Measurements from ENCODE around the gene WFDC8. TPM values are rescaled to one million over a fixed set of nuclear protein-coding genes. Genes with fewer than 3 reads are reported as not detected.

WFDC8 gene
- total RNA-seq, 4 donors from 2014 or later: not detected

GRCh38 chr20:45564760-45565276 is 14.3 kb downstream of the WFDC8 start:
- DNase-seq: no peak
- no peak overlapping the region for H3K27ac ChIP-seq

GRCh38 chr20:45555198-45555597 is 23.9 kb downstream of the WFDC8 start:
- H3K9me3 ChIP-seq: no peaks in the 10 kb centered on the region
- no peak overlapping the region for H3K27ac ChIP-seq
- no peak overlapping the region for H3K4me3 ChIP-seq
- no peak for DNase-seq
- no peak for TF ChIP-seq POLR2A (IDR thresholded peaks at IDR 0.05)
- H3K36me3 ChIP-seq: no peaks in the 10 kb centered on the region
- no peaks in the 10 kb centered on the region for H3K27me3 ChIP-seq
- H3K4me1 ChIP-seq: no peaks in the 10 kb centered on the region

More at GRCh38 chr20:45564760-45565276, 14.3 kb downstream of the WFDC8 start:
- no peaks in the 10 kb centered on the region for H3K27me3 ChIP-seq
- H3K9me3 ChIP-seq: no peaks in the 10 kb centered on the region
- TF ChIP-seq POLR2A (IDR thresholded peaks at IDR 0.05) (no peak), CTCF (IDR thresholded peaks at IDR 0.05) (no peak)
- no peaks in the 10 kb centered on the region for H3K36me3 ChIP-seq
- H3K4me3 ChIP-seq: no peak overlapping the region
- no peaks in the 10 kb centered on the region for H3K4me1 ChIP-seq

- H3K27ac ChIP-seq: no peak overlapping the region
- no peak for TF ChIP-seq POLR2A (IDR thresholded peaks at IDR 0.05)
- TF ChIP-seq CTCF (IDR thresholded peaks at IDR 0.05): no peak
- H3K4me1 ChIP-seq: no peaks in the 10 kb centered on the region
- no peak overlapping the region for H3K4me3 ChIP-seq
- H3K27me3 ChIP-seq: no peaks in the 10 kb centered on the region
- no peaks in the 10 kb centered on the region for H3K9me3 ChIP-seq
- DNase-seq: no peak
- H3K36me3 ChIP-seq: no peaks in the 10 kb centered on the region
Measured at GRCh38 chr20:45552456-45552855, 26.6 kb downstream of the WFDC8 start.

GRCh38 chr20:45550765-45551164 is 28.3 kb downstream of the WFDC8 start:
- Histone ChIP-seq H3K36me3 (no peaks in the 10 kb centered on the region), H3K27ac (no peak overlapping the region), H3K27me3 (no peaks in the 10 kb centered on the region), H3K4me3 (no peak overlapping the region), H3K4me1 (no peaks in the 10 kb centered on the region), H3K9me3 (no peaks in the 10 kb centered on the region)
- DNase-seq: no peak
- no peak for TF ChIP-seq CTCF (IDR thresholded peaks at IDR 0.05)
- TF ChIP-seq POLR2A (IDR thresholded peaks at IDR 0.05): no peak

GRCh38 chr20:45548410-45548809 is 30.7 kb downstream of the WFDC8 start:
- H3K4me1 ChIP-seq: no peaks in the 10 kb centered on the region
- no peak overlapping the region for H3K4me3 ChIP-seq
- no peaks in the 10 kb centered on the region for H3K36me3 ChIP-seq
- no peaks in the 10 kb centered on the region for H3K27me3 ChIP-seq
- TF ChIP-seq CTCF (IDR thresholded peaks at IDR 0.05): no peak
- TF ChIP-seq POLR2A (IDR thresholded peaks at IDR 0.05): no peak
- H3K9me3 ChIP-seq: no peaks in the 10 kb centered on the region
- no peak overlapping the region for H3K27ac ChIP-seq
- DNase-seq: no peak

GRCh38 chr20:45547206-45547770 is 31.8 kb downstream of the WFDC8 start, which contains the start of gene EPPIN:
EPPIN (minus strand) TSS chr20:45547401; CDS start chr20:45547357, 44 bp downstream.
- H3K9me3 ChIP-seq: no peaks in the 10 kb centered on the region
- no peaks in the 10 kb centered on the region for H3K36me3 ChIP-seq
- no peaks in the 10 kb centered on the region for H3K4me1 ChIP-seq
- H3K4me3 ChIP-seq: no peak within 1 kb of the TSS
- no peak for TF ChIP-seq CTCF (IDR thresholded peaks at IDR 0.05)
- no peak for TF ChIP-seq POLR2A (IDR thresholded peaks at IDR 0.05)
- H3K27me3 ChIP-seq: no peaks in the 10 kb centered on the region
- DNase-seq: no peak
- H3K27ac ChIP-seq: no peak within 1 kb of the TSS

All from Peyer's patch (tissue), 4 donors.